SU-DHL-6 (cell line): ENCODE data around the gene RPL41.

ENCODE experiments used
- CTCF ChIP-seq: fragments of 200-600 bp; sonication (generic); IDR thresholded peaks from one replicate; pipeline ENCODE4 v1.5.1; 2017; ENCODE audit warnings: antibody characterized with exemption, mild to moderate bottlenecking, low read length, moderate library complexity; ENCODE audit not compliant: insufficient read depth, poor library complexity, severe bottlenecking
- EZH2phosphoT487 ChIP-seq: fragments of 200-600 bp; sonication (generic), shearing (Covaris generic); conservative IDR thresholded peaks from 2 replicates; pipeline ENCODE4 v1.6.1; 2018; ENCODE audit warnings: mild to moderate bottlenecking, antibody characterized with exemption, low read length, moderate library complexity, mixed read lengths

GRCh38 chr12:56153678-56154065 lies 37.2 kb downstream of the RPL41 start:
- TF ChIP-seq CTCF, result no peak
- TF ChIP-seq EZH2phosphoT487, result no peak
